Amygdala (tissue), 56 donors: ENCODE results near the gene SGCA.

ENCODE experiments used
- DNase-seq, 56 donors: peaks; one replicate each; lab custom pipeline; 2025; lab: John Stamatoyannopoulos, UW

Gene SGCA

DNA sequence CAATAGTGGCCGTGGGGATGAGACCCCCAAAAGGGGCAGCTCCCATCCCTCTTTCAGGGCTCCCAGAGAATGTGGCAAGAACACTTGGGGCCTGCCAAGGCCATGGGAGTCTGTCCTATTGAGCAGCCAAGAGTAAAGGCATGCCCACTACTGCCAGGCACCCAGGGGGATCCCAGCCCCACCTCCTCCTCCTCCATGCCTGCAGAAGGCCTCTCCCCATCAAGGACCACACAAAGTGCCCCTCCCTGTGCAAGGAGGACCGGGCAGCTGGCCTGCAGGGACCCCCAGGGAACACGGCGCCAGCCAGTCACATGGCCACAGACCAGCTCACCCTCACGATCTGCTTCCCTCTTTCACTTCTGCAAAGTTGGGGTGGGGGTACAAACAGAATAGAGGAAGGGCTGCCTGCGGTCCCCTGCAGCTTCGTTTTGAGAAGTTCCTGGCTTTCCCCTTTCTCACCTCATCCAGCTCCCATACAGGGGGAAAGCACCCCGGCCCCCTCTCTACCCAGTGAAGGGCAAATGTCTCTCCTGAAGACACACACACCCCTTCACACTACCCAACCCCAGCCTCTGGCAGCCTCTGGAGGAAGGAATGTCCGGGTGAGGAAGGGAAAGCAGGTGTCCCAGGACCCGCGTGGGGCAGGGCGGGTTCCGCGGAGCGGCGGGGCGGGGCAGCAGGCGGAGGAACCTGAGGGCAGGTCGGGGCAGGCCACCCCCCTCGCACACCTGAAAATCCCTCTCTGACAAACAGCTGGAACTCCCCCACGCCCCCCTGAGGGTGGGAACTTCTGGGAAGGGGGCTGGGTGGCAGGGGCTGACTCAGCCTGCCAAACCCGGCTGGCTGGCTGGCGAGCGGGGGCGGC is 17.3 kb upstream of the SGCA start:
- DNase-seq = peak in 36 of 56 donors; percentile 23 to 75 (median 58)

DNA sequence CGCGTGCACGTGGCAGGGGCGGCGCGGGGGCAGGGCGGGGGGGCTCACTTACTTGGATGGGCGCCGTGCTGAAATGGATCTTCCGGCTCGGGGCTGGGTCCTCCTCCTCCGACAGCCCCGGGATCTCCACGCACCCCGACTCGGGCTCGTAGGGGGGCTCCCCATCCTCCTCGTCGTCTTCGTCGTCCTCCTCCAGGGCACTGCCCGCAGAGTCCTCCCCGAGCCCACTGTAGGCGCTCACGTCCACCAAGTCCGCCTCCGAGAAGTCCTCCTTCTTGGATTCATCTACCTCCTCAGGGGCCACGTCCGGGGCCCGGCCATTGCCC is 16.8 kb upstream of the SGCA start:
- DNase-seq = peak in 5 of 56 donors; percentile 15 to 71 (median 26)

DNA sequence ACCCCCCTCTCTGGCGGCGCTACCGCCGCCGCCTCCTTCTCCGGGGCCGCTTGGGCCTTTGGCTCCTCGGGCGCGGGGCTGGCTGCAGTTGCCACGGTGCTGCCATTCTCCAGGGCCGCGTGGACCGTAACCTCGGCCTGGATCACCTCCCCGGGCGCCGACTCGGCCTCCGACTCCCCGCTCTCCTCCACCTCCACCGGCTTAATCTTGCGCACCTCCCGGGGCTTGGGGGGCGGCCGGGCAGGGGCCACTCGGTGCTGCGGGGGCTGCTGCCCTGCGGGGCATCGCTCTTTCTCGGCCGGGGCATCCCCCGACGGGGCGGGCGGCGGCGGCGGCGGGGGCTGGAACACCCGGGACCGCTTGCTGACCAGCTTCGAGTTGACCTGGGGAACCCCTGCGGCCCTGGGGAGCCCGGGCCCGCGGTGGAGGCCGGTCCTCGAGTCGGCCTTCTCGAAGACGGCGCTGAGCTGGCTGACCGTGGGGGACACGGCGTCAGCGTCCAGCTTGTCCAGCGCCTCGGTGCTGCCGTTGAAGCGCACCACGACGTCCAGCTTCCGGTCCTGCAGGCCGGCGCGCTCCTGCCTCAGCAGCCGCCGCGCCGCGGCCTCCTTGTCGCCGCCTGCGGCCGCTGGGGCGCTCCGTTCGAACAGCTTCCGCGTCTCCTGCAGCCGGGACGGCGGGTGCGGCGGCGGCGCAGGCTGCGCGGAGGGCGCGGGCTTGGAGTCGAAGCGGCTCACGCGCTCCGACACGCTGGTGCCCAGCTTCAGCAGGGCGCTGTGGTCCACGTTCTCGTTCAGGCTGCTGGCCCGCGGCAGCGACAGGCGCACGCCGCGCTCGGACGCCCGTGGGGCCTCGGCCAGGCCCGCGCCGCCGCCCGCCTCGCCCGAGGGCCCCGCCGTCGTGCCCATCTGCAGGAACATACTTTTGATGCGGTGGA is 16.1 kb upstream of the SGCA start:
- peak in 19 of 56 donors; percentile 18 to 72 (median 38) for DNase-seq

DNA sequence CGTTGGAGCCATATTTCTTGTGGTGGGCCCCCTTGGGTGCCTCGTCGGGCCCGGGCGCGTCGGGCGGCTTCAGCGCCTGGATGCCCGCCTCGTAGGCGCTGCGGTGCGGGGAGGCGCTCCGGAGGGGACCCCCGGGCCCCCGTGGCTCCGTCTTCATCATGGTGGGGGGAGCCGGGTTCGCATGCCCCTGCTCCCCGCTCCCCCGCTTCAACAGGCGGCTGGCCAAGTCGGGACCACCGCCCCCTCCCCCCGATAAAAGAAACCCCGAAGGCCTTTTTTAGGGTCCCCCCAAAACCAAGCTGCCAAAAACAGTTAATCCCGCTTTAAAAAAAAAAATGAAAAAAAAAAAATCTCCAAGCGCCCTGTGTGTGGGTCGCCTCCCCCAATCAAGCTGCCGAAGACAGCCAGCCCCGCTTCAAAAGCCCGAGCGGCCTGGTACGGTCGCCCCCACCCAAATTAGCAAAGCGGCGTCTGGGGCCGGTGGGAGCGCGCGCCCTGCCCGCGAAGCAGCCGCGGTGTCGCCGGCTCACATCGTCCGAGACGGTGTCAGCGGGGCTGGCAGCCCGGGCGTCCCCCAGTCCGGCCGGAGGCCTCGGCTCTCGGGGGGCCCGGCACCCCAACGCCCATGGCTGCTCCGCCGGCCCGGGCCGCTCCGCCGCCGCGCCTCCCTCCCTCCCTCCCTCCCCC is 15.3 kb upstream of the SGCA start, which contains the start of gene PPP1R9B:
Gene PPP1R9B (minus strand): TSS at position 324 of the 687 bp plus-strand sequence. CDS start 164 bp downstream, at position 160.
- no peak for DNase-seq

DNA sequence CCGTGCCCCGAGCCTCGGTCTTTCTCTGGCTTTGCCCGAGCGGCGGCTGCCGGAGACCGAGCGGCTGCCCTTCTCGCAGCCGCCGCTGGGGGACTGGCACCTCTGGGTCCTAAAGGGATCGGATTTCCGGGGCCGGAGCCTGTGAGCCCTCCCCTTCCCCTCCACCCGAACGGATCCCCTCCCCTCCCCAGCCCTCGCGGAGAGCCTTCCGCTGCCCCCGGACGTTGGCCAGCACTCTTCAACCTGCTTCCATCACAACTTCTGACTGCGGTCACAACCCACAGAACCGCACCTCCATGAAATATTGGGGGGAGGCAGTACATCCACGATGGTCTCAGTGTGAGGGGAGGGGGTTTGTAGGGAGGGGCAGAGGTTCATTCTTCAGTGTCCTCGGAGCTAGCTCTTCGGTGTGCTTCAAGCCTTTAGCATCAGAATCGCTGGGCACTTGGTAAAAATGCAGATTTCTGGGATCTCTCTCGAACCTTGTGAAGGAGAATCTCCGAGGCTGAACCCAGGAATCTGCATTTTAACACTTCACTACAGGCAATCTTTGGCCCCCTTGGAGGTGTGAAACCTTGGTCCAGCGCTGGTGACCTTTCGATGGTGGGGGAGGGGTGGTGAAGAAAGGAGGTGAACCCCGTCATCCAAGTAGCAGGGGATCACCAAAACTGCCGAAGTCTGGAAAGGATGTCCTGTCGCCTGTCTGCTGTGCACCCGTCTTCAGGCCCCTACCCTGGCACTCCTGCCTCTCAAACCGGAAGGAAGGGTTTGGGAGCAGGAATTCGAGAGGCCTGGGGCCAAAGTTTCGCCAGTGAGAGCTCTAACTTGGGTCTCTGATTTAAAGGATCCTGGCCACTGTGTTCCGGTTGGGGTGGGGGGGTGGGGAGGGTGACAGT is 14.5 kb upstream of the SGCA start:
- peak in 54 of 56 donors; percentile 32 to 91 (median 79) for DNase-seq

DNA sequence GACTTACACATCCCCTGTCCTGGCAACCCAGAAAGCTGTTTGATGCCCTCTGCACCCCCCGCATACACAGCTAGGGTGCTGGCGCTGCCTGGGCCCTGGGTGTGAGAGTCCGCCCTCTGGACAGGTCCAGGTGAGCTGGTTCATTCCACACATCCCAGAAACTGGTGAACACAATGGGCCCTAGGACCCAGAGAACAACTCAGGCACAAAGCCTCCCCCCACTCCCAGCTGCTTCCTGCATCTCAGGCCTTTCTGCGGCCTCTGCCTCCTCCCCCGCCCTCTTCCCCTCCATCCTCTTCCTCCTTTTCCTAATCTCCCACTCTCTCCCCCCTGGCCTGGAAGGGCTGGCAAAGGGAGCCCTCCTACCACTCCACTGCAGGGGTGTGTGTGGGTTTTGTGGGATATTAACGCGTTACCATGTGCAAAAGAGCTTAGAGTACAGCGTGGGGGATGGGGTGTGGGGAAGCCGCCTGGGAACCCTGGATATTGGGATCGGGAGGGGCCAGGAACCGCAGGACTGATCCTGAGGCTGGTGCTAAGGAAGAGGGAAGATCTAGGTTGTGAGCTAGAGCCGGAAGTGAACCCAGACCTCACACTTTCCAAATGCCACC is 13.8 kb upstream of the SGCA start:
- DNase-seq = peak; percentile 53 to 94 (median 81)

DNA sequence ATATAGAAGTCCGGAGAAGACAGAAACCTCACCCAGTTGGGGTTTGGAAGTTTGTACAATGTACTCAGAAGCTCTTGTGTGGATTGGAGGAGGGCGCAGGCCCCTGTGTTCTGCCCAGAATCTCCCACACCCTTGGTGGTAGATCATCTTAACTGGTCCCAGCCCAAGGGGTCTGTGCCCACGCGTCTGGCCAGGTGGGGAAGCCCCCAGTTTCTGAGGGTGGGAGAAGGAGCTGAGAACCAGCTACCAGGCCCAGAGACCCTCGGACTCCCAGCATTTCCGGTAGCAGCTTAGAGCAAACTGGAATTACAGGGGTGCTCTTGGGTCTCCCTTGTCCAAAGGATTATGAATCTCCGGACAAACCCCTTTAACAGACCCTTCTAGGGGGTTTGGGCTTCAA is 13.1 kb upstream of the SGCA start:
- DNase-seq = no peak

DNA sequence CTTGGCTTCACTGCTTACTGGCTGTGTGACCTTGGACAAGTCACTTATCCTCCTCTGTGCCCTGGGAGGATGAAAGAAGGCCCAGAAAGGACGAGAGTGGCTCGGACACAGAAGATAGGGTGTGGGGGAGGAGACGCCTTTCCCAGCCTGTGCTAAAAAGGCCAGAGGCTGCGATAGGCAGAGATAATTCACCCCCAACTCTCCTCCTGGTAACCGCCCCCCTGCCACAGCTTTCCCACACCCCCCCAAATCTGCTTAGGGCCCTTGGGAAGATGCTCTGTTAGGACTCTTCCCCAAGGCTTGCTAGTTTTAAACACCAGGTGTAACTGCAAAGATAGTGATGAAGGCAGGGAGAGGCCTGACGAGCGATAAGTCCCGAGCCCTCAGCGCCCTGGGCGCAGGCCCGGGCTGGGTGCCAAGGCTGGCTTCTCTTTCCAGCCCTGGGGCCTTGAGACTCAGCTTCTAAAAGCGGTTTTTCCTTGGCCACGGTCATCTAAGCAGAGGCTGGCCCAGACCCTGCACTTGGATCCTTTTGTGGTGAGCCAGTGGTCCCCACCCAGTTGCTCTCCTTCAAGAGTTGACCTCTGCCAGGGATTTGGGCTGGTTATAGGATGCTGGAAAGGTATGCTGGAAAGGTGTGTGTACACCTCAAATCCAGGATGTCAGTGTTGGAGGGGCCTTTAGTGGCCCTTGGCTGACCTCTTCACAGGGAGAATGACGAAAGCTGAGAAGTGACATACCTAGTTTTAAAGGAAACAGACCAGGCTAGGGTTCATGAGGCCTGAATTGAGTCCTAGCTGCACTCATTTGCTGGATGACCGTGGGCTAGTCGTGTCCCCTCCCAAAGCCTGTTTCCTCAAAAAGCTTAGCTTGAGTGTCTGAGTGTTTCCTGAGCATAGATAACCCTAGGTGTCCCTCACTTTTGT is 11.9 kb upstream of the SGCA start:
- DNase-seq = peak in 6 of 56 donors; percentile 8 to 34 (median 28)

DNA sequence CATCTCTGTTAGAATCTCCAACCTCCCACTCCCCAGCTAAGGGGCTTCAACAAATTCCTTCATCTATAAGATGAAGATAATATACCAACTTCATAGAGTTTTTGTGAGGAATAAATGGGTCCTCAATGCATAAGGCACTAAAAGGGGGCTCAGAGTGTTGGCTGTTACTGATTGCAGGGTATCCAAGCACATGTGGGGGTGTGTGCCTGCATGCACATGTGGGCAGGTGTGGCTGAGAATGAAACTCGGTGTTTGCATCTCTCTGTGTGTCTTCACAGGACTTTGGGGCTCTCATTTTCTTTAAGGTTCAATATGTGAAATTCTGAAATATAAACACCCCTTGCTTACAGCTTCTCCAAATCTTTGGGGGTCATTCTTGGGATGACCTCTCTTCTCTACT is 11.2 kb upstream of the SGCA start:
- DNase-seq = no peak

DNA sequence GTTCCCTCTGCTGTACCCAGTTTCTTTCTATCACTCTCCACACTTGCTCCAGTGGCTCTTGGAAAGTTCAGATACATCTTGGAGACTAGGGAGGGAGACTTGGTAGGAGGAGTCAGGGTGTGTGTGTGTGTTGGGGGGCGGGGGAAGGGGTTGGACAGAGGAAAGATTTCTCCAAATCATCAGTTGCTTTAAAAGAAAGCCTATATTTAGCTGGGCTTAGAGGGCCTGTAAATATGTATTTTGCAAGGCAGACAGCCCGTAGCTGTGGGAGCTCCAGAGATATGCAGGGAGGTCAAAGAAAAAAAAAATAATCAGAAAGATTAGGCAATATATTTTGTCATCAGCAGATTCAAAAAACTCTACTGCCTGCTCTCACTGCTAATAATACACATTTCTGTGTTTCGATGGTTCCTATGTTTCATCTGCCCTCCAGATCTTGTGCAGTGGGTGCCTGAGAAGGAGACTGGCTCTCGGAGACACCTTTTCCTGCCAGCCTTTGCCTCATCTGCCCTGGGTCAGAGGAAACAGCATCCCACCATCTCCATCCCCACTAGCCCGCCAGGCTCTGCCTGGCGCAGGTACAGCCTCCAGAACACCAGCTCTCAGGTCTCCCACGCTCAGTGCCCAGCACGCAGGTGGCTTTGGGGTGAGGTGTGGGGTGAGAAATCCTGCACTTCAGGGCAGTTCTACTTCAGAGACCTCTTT is 10.5 kb upstream of the SGCA start:
- no peak for DNase-seq

DNA sequence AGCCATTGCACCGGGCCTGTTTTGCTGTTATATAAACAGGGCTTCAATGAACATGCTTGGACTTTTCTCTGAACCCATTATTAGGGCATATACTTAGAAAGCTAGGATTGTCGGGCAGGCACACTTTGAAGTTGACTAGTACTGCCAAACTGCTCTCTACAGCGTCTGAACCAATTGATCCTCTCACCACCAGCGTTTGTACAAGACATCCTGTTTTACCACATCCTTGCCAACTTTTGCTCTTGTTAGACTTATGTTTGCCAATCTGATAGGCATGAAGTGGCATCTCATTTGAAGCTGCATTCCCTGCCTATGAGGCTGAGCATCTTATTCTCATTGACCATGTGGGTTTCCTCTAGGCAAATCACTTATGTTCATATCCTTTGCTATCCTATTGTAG is 7.9 kb upstream of the SGCA start:
- no peak for DNase-seq

DNA sequence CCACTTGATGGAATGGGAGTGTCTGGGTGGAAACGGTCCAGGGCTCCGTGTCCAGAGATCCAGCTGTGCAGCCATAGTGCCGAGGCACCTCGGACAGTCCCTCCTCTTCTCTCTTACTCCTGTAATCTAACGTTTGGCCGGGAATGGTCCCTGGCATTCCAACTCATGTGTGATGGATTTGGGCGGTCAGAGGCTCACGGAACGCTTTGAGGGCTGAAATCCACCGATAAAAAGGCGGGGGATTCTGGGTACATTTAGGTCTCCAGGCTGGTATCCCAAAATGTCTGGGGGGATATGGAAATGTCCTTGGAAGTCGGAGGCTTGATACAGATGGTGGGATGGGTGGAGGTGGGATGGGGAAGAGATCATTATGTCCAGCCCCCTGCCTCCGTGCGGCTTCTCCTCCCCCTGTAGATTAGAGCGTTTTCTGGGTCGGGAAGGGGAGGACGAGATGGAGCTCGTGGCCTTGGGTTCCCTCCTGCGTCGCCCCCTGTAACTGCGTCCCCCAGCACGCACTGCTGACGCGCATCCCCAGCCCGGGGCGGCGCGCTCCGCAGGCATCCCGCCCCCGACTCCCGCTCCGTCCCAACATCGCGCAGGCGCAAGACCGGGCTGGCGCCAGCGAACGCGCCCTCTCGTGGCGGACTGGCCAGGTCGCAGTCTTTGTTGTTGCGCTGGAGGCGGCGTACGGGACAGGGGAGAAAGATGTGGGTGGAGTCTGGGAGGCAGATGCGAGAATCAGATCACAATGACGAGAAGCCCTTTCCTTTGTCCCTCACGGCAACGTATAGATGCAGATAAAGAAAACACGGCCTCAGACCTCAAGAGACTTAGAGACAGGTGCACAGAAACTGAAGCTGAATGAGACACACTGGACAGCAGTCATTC is 4.5 kb upstream of the SGCA start:
- DNase-seq = peak in 55 of 56 donors; percentile 36 to 95 (median 84)

DNA sequence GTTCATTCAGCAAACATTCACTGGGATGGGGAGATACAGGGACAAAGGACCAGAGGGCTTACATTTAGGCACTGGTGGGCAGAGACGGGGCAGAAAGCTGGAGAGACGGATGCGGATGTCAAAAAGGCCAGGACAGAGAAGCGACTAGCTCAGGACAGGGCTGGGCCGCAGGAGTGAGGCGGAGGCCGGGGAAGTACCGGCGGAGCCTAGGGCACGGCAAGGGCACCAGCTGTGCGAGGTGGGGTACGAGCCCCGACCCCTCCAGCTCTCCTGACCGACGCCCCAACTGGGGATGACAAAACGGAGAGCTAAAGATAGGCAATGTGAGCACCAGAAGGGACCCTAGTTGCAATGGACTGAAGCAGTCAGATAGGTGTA is 3.9 kb upstream of the SGCA start:
- DNase-seq = no peak

DNA sequence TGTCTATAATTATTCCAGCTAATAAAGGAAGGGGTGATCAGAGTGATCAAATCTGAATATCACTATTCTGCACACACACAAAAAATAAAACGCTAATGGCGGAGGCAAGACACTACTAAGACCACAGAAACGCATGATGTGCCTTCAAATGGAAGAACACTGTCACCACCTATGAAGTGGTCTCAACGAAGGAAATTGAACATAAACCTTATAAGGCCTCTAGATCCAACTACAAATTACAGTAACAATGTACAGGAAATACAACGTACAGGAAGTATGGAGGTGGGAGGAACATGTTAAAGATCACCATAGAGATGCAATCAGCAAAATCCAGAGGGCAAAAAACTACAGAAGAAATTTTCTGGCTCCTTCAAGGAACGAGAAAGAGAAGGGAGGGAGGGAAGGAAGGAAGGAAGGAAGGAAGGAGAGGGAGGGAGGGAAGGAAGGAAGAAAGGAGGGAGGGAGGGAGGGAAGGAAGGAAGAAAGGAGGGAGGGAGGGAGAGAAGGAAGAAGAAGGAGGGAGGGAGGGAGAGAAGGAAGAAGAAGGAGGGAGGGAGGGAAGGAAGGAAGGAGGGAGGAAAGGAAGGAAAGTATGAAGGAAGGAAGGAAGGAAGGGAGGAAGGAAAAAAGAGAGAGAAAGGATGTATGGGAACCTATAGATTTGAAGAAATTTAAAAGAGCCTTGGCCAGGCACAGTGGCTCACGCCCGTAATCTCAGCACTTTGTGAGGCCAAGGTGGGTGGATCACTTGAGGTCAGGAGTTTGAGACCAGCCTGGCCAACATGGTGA is 3.1 kb upstream of the SGCA start:
- DNase-seq = no peak

DNA sequence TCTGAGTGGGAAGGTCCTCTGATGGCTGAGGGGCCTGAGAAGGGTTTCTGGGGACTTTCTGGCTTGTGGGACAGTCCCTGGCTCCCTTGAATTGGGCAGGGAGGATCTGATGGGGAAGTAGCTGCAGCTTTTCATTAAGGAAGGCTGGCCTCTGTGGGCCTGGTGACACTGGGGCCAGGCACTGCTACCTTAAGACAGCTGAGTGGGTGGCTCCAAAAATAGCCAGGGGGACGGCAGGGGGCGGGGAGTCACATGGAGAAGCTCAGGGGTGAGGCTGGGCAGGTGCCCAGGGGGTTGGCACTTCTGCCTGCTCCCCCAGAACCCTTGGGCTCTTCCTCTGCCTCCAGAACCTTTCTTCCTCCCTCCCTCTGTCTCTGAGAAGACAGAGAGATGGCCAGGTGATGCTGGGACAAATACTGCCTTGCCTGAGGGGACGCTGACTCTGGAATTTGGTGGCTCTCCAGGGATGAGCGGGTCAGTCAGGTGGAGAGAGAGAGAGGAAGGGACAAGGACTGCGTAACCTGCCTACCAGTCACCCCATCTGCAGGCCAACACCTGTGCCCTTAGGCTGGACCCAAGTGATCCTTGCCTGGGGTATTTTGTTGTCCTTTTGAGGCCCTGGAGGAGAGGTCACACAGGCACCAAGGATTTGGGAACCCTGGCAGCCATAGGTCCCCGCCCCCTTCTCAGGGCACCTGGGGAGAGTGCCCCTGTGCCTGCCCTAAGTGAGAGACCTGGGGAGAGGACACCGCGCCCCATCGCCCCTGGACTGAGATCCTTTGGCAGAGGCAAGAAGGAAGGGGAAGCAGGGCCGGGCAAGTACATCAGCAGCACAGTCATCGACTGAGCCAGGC is 1.7 kb upstream of the SGCA start:
- no peak for DNase-seq
